SU-DHL-6 (cell line): ENCODE measurements around the gene PIP5K1B.

ENCODE experiments used
- H2AFZ ChIP-seq: fragments of 200-600 bp; sonication (generic); 2 replicates; pipeline ENCODE4 v1.6.1; 2014; ENCODE audit warnings: low read depth, mild to moderate bottlenecking, moderate library complexity, mixed read lengths, antibody characterized with exemption, low read length; ENCODE audit not compliant: severe bottlenecking
- H3F3A ChIP-seq: fragments of 200-600 bp; shearing (Covaris generic); 2 replicates; pipeline ENCODE4 v1.6.0; 2016; ENCODE audit warnings: antibody characterized with exemption, mild to moderate bottlenecking; ENCODE audit not compliant: insufficient read depth
- H3K27ac ChIP-seq: fragments of 200-600 bp; sonication (generic); 2 replicates; pipeline ENCODE4 v1.5.1; 2016; ENCODE audit warnings: low read depth, mild to moderate bottlenecking, low read length, moderate library complexity, mixed read lengths
- H3K27me3 ChIP-seq: fragments of 200-600 bp; sonication (generic), shearing (Covaris generic); 2 replicates; pipeline ENCODE4 v1.6.0; 2014; ENCODE audit warnings: mild to moderate bottlenecking, low read length
- H3K36me3 ChIP-seq: fragments of 200-600 bp; sonication (generic); 2 replicates; pipeline ENCODE4 v1.6.1; 2014; ENCODE audit warnings: mild to moderate bottlenecking, low read length, mixed read lengths
- H3K4me2 ChIP-seq: fragments of 300-600, 200-600 bp; shearing (Covaris generic), sonication (generic); 2 replicates; pipeline ENCODE4 v1.6.0; 2014; ENCODE audit warnings: low read length, low read depth, mild to moderate bottlenecking; ENCODE audit not compliant: poor library complexity, severe bottlenecking
- H3K4me3 ChIP-seq: fragments of 200-600 bp; sonication (generic); 2 replicates; pipeline ENCODE4 v1.5.1; 2014; ENCODE audit warnings: antibody characterized with exemption, low read length, mild to moderate bottlenecking, mixed read lengths; ENCODE audit not compliant: insufficient read depth, poor library complexity, severe bottlenecking
- H3K79me2 ChIP-seq: fragments of 200-600 bp; sonication (generic); 2 replicates; pipeline ENCODE4 v1.6.1; 2014; ENCODE audit warnings: mild to moderate bottlenecking, low read length, moderate library complexity; ENCODE audit not compliant: insufficient read depth
- H3K9ac ChIP-seq: fragments of 200-600 bp; sonication (generic); 2 replicates; pipeline ENCODE4 v1.7.0; 2014; ENCODE audit warnings: mild to moderate bottlenecking, low read length
- H3K9me2 ChIP-seq: fragments of 200-600 bp; sonication (generic); replicated peaks from 2 replicates; pipeline ENCODE4 v1.6.1; 2014; ENCODE audit warnings: low read length; ENCODE audit not compliant: insufficient read depth
- H3K9me3 ChIP-seq: fragments of 200-600 bp; sonication (generic); 2 replicates; pipeline ENCODE4 v1.6.1; 2014; ENCODE audit warnings: low read length, mixed read lengths; ENCODE audit not compliant: insufficient read depth
- H4K20me1 ChIP-seq: fragments of 200-600 bp; sonication (generic); 2 replicates; pipeline ENCODE4 v1.6.1; 2014; ENCODE audit warnings: low read depth, mild to moderate bottlenecking, antibody characterized with exemption, low read length, moderate library complexity, mixed read lengths
- CTCF ChIP-seq: fragments of 200-600 bp; sonication (generic); IDR thresholded peaks from one replicate; pipeline ENCODE4 v1.5.1; 2017; ENCODE audit warnings: antibody characterized with exemption, mild to moderate bottlenecking, low read length, moderate library complexity; ENCODE audit not compliant: insufficient read depth, poor library complexity, severe bottlenecking
- EZH2phosphoT487 ChIP-seq: fragments of 200-600 bp; sonication (generic), shearing (Covaris generic); conservative IDR thresholded peaks from 2 replicates; pipeline ENCODE4 v1.6.1; 2018; ENCODE audit warnings: mild to moderate bottlenecking, antibody characterized with exemption, low read length, moderate library complexity, mixed read lengths

PIP5K1B gene

GRCh38 chr9:68708513-68708912 is 3.5 kb downstream of the PIP5K1B start:
- Histone ChIP-seq H3K4me3 (no peak overlapping the region), H3K36me3 (no peaks in the 10 kb centered on the region), H3K27me3 (no peaks in the 10 kb centered on the region), H3K9ac (no peak overlapping the region), H3K4me2 (no peak overlapping the region), H3K79me2 (no peaks in the 10 kb centered on the region), H3F3A (no peaks in the 10 kb centered on the region), H3K27ac (no peak overlapping the region), H4K20me1 (peaks cover 4% of the 10 kb centered on the region; the same call in 1 of the 2 replicates), H2AFZ (no peak overlapping the region), H3K9me2 (no peaks in the 10 kb centered on the region), H3K9me3 (no peaks in the 10 kb centered on the region)
- TF ChIP-seq CTCF = no peak
- TF ChIP-seq EZH2phosphoT487 = no peak

- H3K4me3 ChIP-seq = no peak overlapping the region
- no peak for TF ChIP-seq EZH2phosphoT487
- no peak for TF ChIP-seq CTCF
- H3K4me2 ChIP-seq = no peak overlapping the region
- no peaks in the 10 kb centered on the region for H3K27me3 ChIP-seq
- no peaks in the 10 kb centered on the region for H3K9me2 ChIP-seq
- no peak overlapping the region for H2AFZ ChIP-seq
- no peaks in the 10 kb centered on the region for H3F3A ChIP-seq
- H4K20me1 ChIP-seq = peaks cover 4% of the 10 kb centered on the region; the same call in 1 of the 2 replicates
- no peaks in the 10 kb centered on the region for H3K36me3 ChIP-seq
- H3K9me3 ChIP-seq = no peaks in the 10 kb centered on the region
- H3K79me2 ChIP-seq = no peaks in the 10 kb centered on the region
- H3K9ac ChIP-seq = no peak overlapping the region
- H3K27ac ChIP-seq = no peak overlapping the region
These were observed 4.5 kb downstream of the PIP5K1B start for GRCh38 chr9:68709291-68710110.

GRCh38 chr9:68710111-68710471 is 5.1 kb downstream of the PIP5K1B start:
- Histone ChIP-seq H3K4me2 (no peak overlapping the region), H3K27ac (no peak overlapping the region), H3K9me2 (no peaks in the 10 kb centered on the region), H3F3A (no peaks in the 10 kb centered on the region), H3K36me3 (no peaks in the 10 kb centered on the region), H3K9me3 (no peaks in the 10 kb centered on the region), H3K27me3 (no peaks in the 10 kb centered on the region), H3K9ac (no peak overlapping the region), H2AFZ (no peak overlapping the region), H4K20me1 (peaks cover 4% of the 10 kb centered on the region; the same call in 1 of the 2 replicates), H3K79me2 (no peaks in the 10 kb centered on the region), H3K4me3 (no peak overlapping the region)
- no peak for TF ChIP-seq CTCF
- no peak for TF ChIP-seq EZH2phosphoT487
